ENCODE data around the gene TNNT3. TPM values are rescaled to one million over a fixed set of nuclear protein-coding genes. Genes with fewer than 3 reads are reported as not detected.
A peak's percentile ranks its signal among the peaks of the same experiment; 100 is the strongest.

The TNNT3 gene
- total RNA-seq, 3 donors from 2014 or later = 3.5 to 8.2 (median 3.6) TPM

DNA sequence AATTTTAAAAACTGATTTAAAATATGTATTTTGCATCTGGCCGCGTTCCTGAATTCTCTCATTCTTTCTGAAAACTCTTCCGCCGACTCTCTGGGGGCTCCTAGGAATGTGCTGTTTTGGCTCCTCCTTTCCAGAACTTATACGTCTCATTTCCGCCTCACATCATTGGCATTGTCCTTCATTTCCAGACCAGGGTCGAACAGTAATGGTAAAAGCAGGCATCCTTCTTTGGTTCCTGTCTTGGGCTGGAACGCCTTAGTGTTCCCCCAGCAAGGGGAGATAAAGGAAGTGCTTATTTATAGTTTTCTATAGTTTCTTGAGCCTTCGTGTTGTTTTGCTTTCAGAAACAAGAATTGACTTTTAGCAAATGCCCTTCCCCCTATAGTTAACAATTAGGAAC lies 10.9 kb upstream of the TNNT3 start:
- Histone ChIP-seq H3K4me3 (no peak overlapping the region), H3K27me3 (no peaks in the 10 kb centered on the region), H3K9me3 (no peaks in the 10 kb centered on the region), H3K4me1 (no peaks in the 10 kb centered on the region), H3K36me3 (no peaks in the 10 kb centered on the region), H3K27ac (peak overlapping the region; percentile 35 to 61)
- no peak for DNase-seq (ENCODE audit: low spot score in 2 of 2)
- intact Hi-C loops (cut with DNase I; ENCODE audit: low total_unique reads) = no loop called here
- TF ChIP-seq POLR2A (IDR thresholded peaks at IDR 0.05) = no peak
- TF ChIP-seq, protein P1, sequence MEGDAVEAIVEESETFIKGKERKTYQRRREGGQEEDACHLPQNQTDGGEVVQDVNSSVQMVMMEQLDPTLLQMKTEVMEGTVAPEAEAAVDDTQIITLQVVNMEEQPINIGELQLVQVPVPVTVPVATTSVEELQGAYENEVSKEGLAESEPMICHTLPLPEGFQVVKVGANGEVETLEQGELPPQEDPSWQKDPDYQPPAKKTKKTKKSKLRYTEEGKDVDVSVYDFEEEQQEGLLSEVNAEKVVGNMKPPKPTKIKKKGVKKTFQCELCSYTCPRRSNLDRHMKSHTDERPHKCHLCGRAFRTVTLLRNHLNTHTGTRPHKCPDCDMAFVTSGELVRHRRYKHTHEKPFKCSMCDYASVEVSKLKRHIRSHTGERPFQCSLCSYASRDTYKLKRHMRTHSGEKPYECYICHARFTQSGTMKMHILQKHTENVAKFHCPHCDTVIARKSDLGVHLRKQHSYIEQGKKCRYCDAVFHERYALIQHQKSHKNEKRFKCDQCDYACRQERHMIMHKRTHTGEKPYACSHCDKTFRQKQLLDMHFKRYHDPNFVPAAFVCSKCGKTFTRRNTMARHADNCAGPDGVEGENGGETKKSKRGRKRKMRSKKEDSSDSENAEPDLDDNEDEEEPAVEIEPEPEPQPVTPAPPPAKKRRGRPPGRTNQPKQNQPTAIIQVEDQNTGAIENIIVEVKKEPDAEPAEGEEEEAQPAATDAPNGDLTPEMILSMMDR (IDR thresholded peaks at IDR 0.05) = no peak
- TF ChIP-seq POLR2AphosphoS5 (IDR thresholded peaks at IDR 0.05) = no peak

DNA sequence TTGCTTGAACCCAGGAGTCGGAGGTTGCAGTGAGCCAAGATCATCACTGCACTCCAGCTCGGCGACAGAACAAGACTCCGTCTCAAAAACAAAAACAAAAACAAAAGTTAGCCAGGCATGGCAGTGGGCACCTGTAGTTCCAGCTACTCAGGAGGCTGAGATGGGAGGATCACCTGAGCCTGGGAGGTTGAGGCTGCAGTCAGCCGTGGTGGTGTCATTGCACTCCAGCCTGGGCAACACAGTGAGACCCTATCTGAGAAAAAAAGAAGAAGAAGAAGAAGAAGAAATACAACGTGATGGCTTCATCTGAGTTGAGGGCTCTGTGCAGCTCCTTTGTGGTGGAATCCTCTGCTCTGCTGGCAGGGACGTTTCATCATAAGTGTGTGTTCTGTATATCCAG lies 10.0 kb upstream of the TNNT3 start:
- intact Hi-C loops (cut with DNase I; ENCODE audit: low total_unique reads) = no loop called here
- TF ChIP-seq, protein P1 (IDR thresholded peaks at IDR 0.05) = no peak
- TF ChIP-seq POLR2AphosphoS5 (IDR thresholded peaks at IDR 0.05) = no peak
- TF ChIP-seq POLR2A (IDR thresholded peaks at IDR 0.05) = no peak
- DNase-seq (ENCODE audit: low spot score in 2 of 2) = no peak
- H3K27me3 ChIP-seq = no peaks in the 10 kb centered on the region
- H3K9me3 ChIP-seq = no peaks in the 10 kb centered on the region
- no peaks in the 10 kb centered on the region for H3K36me3 ChIP-seq
- H3K27ac ChIP-seq = peak overlapping the region in 1 of 2 donors; percentile 61
- no peak overlapping the region for H3K4me3 ChIP-seq
- H3K4me1 ChIP-seq = no peaks in the 10 kb centered on the region

DNA sequence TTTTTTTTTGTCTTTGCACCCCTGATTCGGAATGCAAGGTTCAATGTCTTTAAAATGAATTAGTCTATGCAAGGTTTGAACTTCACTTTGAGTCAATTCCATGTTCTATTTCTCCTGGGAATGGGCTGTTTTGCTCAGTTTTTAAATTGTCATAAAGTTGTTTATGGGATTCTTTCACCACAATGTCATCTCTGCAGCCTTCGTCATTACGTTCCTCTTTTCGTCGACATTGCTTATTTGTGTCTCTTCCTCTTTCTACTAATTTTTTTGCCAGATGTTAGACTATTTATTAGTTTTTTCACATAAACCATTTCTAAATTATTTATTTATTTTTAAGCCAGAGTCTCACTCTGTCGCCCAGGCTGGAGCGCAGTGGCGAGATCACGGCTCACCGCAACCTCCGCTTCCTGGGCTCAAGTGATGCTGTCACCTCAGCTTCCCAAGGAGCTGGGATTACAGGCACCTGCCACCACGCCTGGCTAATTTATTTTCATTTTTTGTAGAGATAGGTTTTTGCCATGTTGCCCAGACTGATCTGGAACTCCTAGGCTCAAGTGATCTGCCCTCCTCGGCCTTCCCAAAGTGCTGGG lies 7.1 kb upstream of the TNNT3 start:
- TF ChIP-seq POLR2A (IDR thresholded peaks at IDR 0.05) = no peak
- TF ChIP-seq POLR2AphosphoS5 (IDR thresholded peaks at IDR 0.05) = no peak
- TF ChIP-seq, protein P1 (IDR thresholded peaks at IDR 0.05) = no peak
- Histone ChIP-seq H3K4me3 (no peak overlapping the region), H3K36me3 (no peaks in the 10 kb centered on the region), H3K9me3 (no peaks in the 10 kb centered on the region), H3K4me1 (no peaks in the 10 kb centered on the region), H3K27ac (no peak overlapping the region), H3K27me3 (no peaks in the 10 kb centered on the region)
- intact Hi-C loops (cut with DNase I; ENCODE audit: low total_unique reads) = no loop called here
- no peak for DNase-seq (ENCODE audit: low spot score in 2 of 2)

GRCh38 chr11:1913271-1914060 lies 6.0 kb upstream of the TNNT3 start:
- Histone ChIP-seq H3K36me3 (no peaks in the 10 kb centered on the region), H3K4me3 (no peak overlapping the region), H3K9me3 (no peaks in the 10 kb centered on the region), H3K27ac (no peak overlapping the region), H3K4me1 (no peaks in the 10 kb centered on the region), H3K27me3 (no peaks in the 10 kb centered on the region)
- intact Hi-C loops (cut with DNase I; ENCODE audit: low total_unique reads) = no loop called here
- no peak for DNase-seq (ENCODE audit: low spot score in 2 of 2)
- TF ChIP-seq POLR2AphosphoS5 (IDR thresholded peaks at IDR 0.05) = no peak
- no peak for TF ChIP-seq POLR2A (IDR thresholded peaks at IDR 0.05)
- TF ChIP-seq, protein P1 (IDR thresholded peaks at IDR 0.05) = no peak

DNA sequence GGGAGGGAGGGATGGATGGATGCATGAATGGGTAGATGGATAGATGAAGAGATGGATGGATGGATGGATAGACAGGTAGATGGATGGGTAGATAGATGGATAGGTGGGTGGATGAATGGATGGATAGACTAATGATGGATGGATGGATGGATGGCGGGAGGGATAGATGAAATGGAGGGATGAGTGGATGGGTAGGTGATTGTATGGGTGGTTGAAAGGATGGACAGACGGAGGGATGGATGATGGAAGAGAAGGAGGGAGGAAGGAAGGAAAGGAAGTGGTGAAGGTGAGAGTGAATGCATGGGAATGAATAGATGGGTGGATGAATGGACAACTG lies 3.7 kb upstream of the TNNT3 start:
- Histone ChIP-seq H3K9me3 (no peaks in the 10 kb centered on the region), H3K27ac (no peak overlapping the region), H3K4me3 (no peak overlapping the region), H3K27me3 (no peaks in the 10 kb centered on the region), H3K36me3 (no peaks in the 10 kb centered on the region), H3K4me1 (no peaks in the 10 kb centered on the region)
- no peak for TF ChIP-seq POLR2A (IDR thresholded peaks at IDR 0.05)
- no peak for TF ChIP-seq POLR2AphosphoS5 (IDR thresholded peaks at IDR 0.05)
- TF ChIP-seq, protein P1 (IDR thresholded peaks at IDR 0.05) = no peak
- no peak for DNase-seq (ENCODE audit: low spot score in 2 of 2)
- intact Hi-C loops (cut with DNase I; ENCODE audit: low total_unique reads) = loop anchor here (1.0 kb wide), 1 partner anchor 22 kb away; no protein-coding TSS in a partner anchor
